ENCODE data around the gene RASSF10. TPM values are rescaled to one million over a fixed set of nuclear protein-coding genes. Genes with fewer than 3 reads are reported as not detected.

RASSF10 gene
- total and polyA plus RNA-seq, 2 experiments from 2014 or later: 8.2 TPM; not detected in 1

GRCh38 chr11:12973528-12974181, 35.5 kb upstream of the RASSF10 start:
- H3K4me3 ChIP-seq: no peak overlapping the region
- TF ChIP-seq CTCF (IDR thresholded peaks at IDR 0.05; ENCODE audit: low read depth, low read length): no peak
- H3K27ac ChIP-seq: no peak overlapping the region
- H3K27me3 ChIP-seq: no peaks in the 10 kb centered on the region
- no peaks in the 10 kb centered on the region for H3K9me3 ChIP-seq (ENCODE audit: low read depth)
- H3K36me3 ChIP-seq: no peaks in the 10 kb centered on the region
- peak in 1 of 2 donors; percentile 47 for DNase-seq (ENCODE audit: low read depth in 1 of 2, low spot score in 1 of 2)
- H3K4me1 ChIP-seq (ENCODE audit: low read depth): no peaks in the 10 kb centered on the region

GRCh38 chr11:12975195-12975594, 33.9 kb upstream of the RASSF10 start:
- Histone ChIP-seq H3K36me3 (no peaks in the 10 kb centered on the region), H3K4me1 (ENCODE audit: low read depth) (no peaks in the 10 kb centered on the region), H3K27ac (no peak overlapping the region), H3K4me3 (no peak overlapping the region), H3K9me3 (ENCODE audit: low read depth) (no peaks in the 10 kb centered on the region), H3K27me3 (no peaks in the 10 kb centered on the region)
- TF ChIP-seq CTCF (IDR thresholded peaks at IDR 0.05; ENCODE audit: low read depth, low read length): no peak
- peak in 1 of 2 donors; percentile 29 for DNase-seq (ENCODE audit: low read depth in 1 of 2, low spot score in 1 of 2)

- H3K4me3 ChIP-seq: no peak overlapping the region
- no peak for TF ChIP-seq CTCF (IDR thresholded peaks at IDR 0.05; ENCODE audit: low read depth, low read length)
- DNase-seq (ENCODE audit: low read depth in 1 of 2, low spot score in 1 of 2): no peak
- H3K27me3 ChIP-seq: peaks cover 2% of the 10 kb centered on the region
- H3K4me1 ChIP-seq (ENCODE audit: low read depth): no peaks in the 10 kb centered on the region
- H3K36me3 ChIP-seq: no peaks in the 10 kb centered on the region
- H3K27ac ChIP-seq: no peak overlapping the region
- H3K9me3 ChIP-seq (ENCODE audit: low read depth): no peaks in the 10 kb centered on the region
Measured at GRCh38 chr11:12979928-12980689, 29.0 kb upstream of the RASSF10 start.

- no peaks in the 10 kb centered on the region for H3K9me3 ChIP-seq (ENCODE audit: low read depth)
- H3K27ac ChIP-seq: no peak overlapping the region
- peaks cover 2% of the 10 kb centered on the region for H3K27me3 ChIP-seq
- H3K4me1 ChIP-seq (ENCODE audit: low read depth): no peaks in the 10 kb centered on the region
- no peak overlapping the region for H3K4me3 ChIP-seq
- no peaks in the 10 kb centered on the region for H3K36me3 ChIP-seq
- peak in 1 of 2 donors; percentile 21 for DNase-seq (ENCODE audit: low read depth in 1 of 2, low spot score in 1 of 2)
- peak; percentile 4 for TF ChIP-seq CTCF (IDR thresholded peaks at IDR 0.05; ENCODE audit: low read depth, low read length)
Measured at GRCh38 chr11:12981676-12982522, 27.2 kb upstream of the RASSF10 start.

GRCh38 chr11:12983336-12983735, 25.8 kb upstream of the RASSF10 start:
- no peak for TF ChIP-seq CTCF (IDR thresholded peaks at IDR 0.05; ENCODE audit: low read depth, low read length)
- H3K36me3 ChIP-seq: no peaks in the 10 kb centered on the region
- no peak overlapping the region for H3K4me3 ChIP-seq
- H3K27me3 ChIP-seq: peaks cover 2% of the 10 kb centered on the region
- H3K27ac ChIP-seq: no peak overlapping the region
- no peaks in the 10 kb centered on the region for H3K9me3 ChIP-seq (ENCODE audit: low read depth)
- no peaks in the 10 kb centered on the region for H3K4me1 ChIP-seq (ENCODE audit: low read depth)
- DNase-seq (ENCODE audit: low read depth in 1 of 2, low spot score in 1 of 2): no peak

All from cardiac muscle cell (in vitro differentiated cells and primary cell).